22Rv1 (cell line): Measurements from ENCODE around the gene SUSD6.

Experiments
- H3K27ac ChIP-seq: fragments of 450-650 bp; 2 replicates; pipeline ENCODE4 v1.5.1; 2017
- CTCF ChIP-seq: fragments of 450-650 bp; IDR thresholded peaks from 2 replicates; pipeline ENCODE4 v1.5.1; 2017; ENCODE audit warnings: mild to moderate bottlenecking
- ZFX ChIP-seq: fragments of 450-650 bp; IDR thresholded peaks from 2 replicates; pipeline ENCODE4 v1.6.1; 2017; ENCODE audit warnings: antibody characterized with exemption, borderline replicate concordance

The SUSD6 gene

GRCh38 chr14:69693145-69693544 lies 81.7 kb downstream of the SUSD6 start:
- no peak overlapping the region for H3K27ac ChIP-seq
- TF ChIP-seq CTCF = no peak
- no peak for TF ChIP-seq ZFX

- no peak overlapping the region for H3K27ac ChIP-seq
Observed at GRCh38 chr14:69693801-69694729, 82.7 kb downstream of the SUSD6 start.

GRCh38 chr14:69694730-69695281 lies 83.4 kb downstream of the SUSD6 start:
- no peak overlapping the region for H3K27ac ChIP-seq
- no peak for TF ChIP-seq CTCF
- no peak for TF ChIP-seq ZFX

More at GRCh38 chr14:69693801-69694729, 82.7 kb downstream of the SUSD6 start:
- TF ChIP-seq ZFX (no peak), CTCF (no peak)

GRCh38 chr14:69695322-69696203 lies 84.2 kb downstream of the SUSD6 start:
- TF ChIP-seq ZFX (no peak), CTCF (no peak)
- H3K27ac ChIP-seq = peak overlapping the region; percentile 52; the same call in 1 of the 2 replicates

- peak overlapping the region; percentile 52 for H3K27ac ChIP-seq
- TF ChIP-seq CTCF (no peak), ZFX (no peak)
Observed at GRCh38 chr14:69696204-69696527, 84.8 kb downstream of the SUSD6 start.

- no peak for TF ChIP-seq ZFX
- no peak for TF ChIP-seq CTCF
- peak overlapping the region; percentile 52 for H3K27ac ChIP-seq
Observed at GRCh38 chr14:69696633-69697557, 85.5 kb downstream of the SUSD6 start.
